Measurements from ENCODE around the gene BCL11A. TPM values are rescaled to one million over a fixed set of nuclear protein-coding genes. Genes with fewer than 3 reads are reported as not detected.

BCL11A gene
- total and polyA plus RNA-seq, 7 donors, result 3.6 to 39.6 (median 16.3) TPM

- Histone ChIP-seq H3K36me3 (peaks cover 4 to 21% (median 12%) of the 10 kb centered on the region in 4 donors), H3K4me1 (peaks cover 0 to 23% (median 13%) of the 10 kb centered on the region in 4 donors), H3K27me3 (no peaks in the 10 kb centered on the region), H3K27ac (no peak overlapping the region), H3K9me3 (no peaks in the 10 kb centered on the region), H3K4me3 (no peak overlapping the region)
- DNase-seq, result no peak
- WGBS, 2 donors, result 97% methylated on average over 76 of the region's 76 CpGs
- TF ChIP-seq, protein P1, sequence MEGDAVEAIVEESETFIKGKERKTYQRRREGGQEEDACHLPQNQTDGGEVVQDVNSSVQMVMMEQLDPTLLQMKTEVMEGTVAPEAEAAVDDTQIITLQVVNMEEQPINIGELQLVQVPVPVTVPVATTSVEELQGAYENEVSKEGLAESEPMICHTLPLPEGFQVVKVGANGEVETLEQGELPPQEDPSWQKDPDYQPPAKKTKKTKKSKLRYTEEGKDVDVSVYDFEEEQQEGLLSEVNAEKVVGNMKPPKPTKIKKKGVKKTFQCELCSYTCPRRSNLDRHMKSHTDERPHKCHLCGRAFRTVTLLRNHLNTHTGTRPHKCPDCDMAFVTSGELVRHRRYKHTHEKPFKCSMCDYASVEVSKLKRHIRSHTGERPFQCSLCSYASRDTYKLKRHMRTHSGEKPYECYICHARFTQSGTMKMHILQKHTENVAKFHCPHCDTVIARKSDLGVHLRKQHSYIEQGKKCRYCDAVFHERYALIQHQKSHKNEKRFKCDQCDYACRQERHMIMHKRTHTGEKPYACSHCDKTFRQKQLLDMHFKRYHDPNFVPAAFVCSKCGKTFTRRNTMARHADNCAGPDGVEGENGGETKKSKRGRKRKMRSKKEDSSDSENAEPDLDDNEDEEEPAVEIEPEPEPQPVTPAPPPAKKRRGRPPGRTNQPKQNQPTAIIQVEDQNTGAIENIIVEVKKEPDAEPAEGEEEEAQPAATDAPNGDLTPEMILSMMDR (IDR thresholded peaks at IDR 0.05), result no peak
- TF ChIP-seq EP300 (IDR thresholded peaks at IDR 0.05) (no peak), POLR2AphosphoS5 (IDR thresholded peaks at IDR 0.05) (no peak), POLR2A (IDR thresholded peaks at IDR 0.05) (no peak)
- intact Hi-C loops (cut with DNase I), result no loop called here
Measured at GRCh38 chr2:60460577-60461420, 92.7 kb downstream of the BCL11A start.

DNA sequence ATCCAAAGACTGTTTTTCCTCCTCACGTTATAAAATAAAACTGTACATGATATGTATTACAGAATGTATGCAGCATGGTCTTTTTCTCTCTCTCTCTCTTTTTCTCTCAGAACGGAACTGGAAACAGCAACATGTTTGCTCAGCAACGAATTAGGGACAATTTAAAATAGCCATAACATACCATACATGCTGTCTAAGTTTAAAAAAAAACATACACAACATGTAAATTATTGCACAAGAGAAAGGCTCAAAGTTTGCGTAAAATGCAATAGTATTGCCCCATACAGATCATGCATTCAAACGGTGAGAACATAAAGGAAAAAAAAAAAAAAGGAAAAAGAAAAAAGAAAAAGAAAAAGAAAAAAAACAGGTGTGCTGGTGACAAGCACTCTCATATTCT, 93.6 kb downstream of the BCL11A start:
- intact Hi-C loops (cut with DNase I), result no loop called here
- Histone ChIP-seq H3K4me3 (no peak overlapping the region), H3K27ac (no peak overlapping the region), H3K4me1 (peaks cover 0 to 20% (median 13%) of the 10 kb centered on the region in 4 donors), H3K27me3 (no peaks in the 10 kb centered on the region), H3K9me3 (no peaks in the 10 kb centered on the region), H3K36me3 (peaks cover 4 to 21% (median 12%) of the 10 kb centered on the region in 4 donors)
- DNase-seq, result no peak
- TF ChIP-seq, protein P1 (IDR thresholded peaks at IDR 0.05), result no peak
- TF ChIP-seq POLR2AphosphoS5 (IDR thresholded peaks at IDR 0.05) (no peak), EP300 (IDR thresholded peaks at IDR 0.05) (no peak), POLR2A (IDR thresholded peaks at IDR 0.05) (no peak)
- WGBS, 2 donors, result 47 to 65% methylated on average over 5 of the region's 5 CpGs

DNA sequence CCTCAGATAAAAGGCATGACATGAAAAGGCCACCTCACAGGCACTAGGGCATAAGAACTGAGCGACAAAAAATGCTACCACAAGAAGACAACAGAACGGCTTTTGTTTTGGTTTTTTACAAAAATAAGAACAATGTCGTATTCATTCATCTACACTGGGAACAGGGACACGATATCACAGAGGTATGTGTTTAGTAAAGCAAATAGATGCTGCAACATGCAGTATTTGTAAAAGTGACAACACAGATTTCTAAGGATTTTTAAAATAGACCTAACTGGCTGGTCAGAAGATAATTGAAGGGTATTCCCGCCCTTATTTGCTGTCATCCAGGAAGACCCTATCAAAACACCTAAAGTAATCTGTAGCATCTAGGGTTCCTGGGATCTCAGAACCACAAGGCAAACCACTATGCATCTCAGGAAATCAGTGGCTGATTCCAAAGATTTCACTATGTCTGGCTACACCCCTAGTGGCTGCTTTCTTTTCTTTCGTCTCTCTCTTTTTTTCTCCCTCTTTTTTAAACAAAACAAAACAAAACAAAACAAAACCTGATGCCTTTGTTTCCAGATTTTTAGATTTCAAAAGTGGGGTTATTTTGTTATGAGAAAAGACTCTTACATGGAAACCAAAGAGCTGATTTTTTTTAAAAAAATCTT, 97.2 kb downstream of the BCL11A start:
- intact Hi-C loops (cut with DNase I), result no loop called here
- peaks cover 0 to 3% (median 0%) of the 10 kb centered on the region in 4 donors for H3K4me1 ChIP-seq
- H3K27ac ChIP-seq, result no peak overlapping the region
- no peak overlapping the region for H3K4me3 ChIP-seq
- no peaks in the 10 kb centered on the region for H3K27me3 ChIP-seq
- 83 to 89% methylated on average over 6 of the region's 6 CpGs for WGBS, 2 donors
- peaks cover 0 to 15% (median 8%) of the 10 kb centered on the region in 4 donors for H3K36me3 ChIP-seq
- DNase-seq, result no peak
- no peaks in the 10 kb centered on the region for H3K9me3 ChIP-seq
- TF ChIP-seq POLR2AphosphoS5 (IDR thresholded peaks at IDR 0.05) (no peak), EP300 (IDR thresholded peaks at IDR 0.05) (no peak), POLR2A (IDR thresholded peaks at IDR 0.05) (no peak)
- TF ChIP-seq, protein P1 (IDR thresholded peaks at IDR 0.05), result no peak

- DNase-seq, result no peak
- Histone ChIP-seq H3K27me3 (no peaks in the 10 kb centered on the region), H3K4me3 (no peak overlapping the region), H3K27ac (peak overlapping the region in 3 of 4 donors; percentile 1 to 35 (median 15)), H3K9me3 (no peaks in the 10 kb centered on the region), H3K36me3 (peaks cover 0 to 5% (median 0%) of the 10 kb centered on the region in 4 donors), H3K4me1 (peaks cover 0 to 3% (median 0%) of the 10 kb centered on the region in 4 donors)
- intact Hi-C loops (cut with DNase I), result no loop called here
- WGBS, 2 donors, result 91 to 93% methylated on average over 9 of the region's 9 CpGs
- TF ChIP-seq POLR2A (IDR thresholded peaks at IDR 0.05) (no peak), POLR2AphosphoS5 (IDR thresholded peaks at IDR 0.05) (peak in 2 of 4 donors; percentile 9 to 24), EP300 (IDR thresholded peaks at IDR 0.05) (peak in 2 of 4 donors; percentile 44 to 50)
- TF ChIP-seq, protein P1 (IDR thresholded peaks at IDR 0.05), result no peak
Measured at GRCh38 chr2:60453872-60454271, 99.6 kb downstream of the BCL11A start.
